Neural crest cell (in vitro differentiated cells): ENCODE measurements around the gene PRELID3B. TPM values are rescaled to one million over a fixed set of nuclear protein-coding genes. Genes with fewer than 3 reads are reported as not detected.
A peak's percentile ranks its signal among the peaks of the same experiment; 100 is the strongest.

ENCODE experiments used
- DNase-seq: peaks from one replicate; pipeline ENCODE4 v3.0.0; 2021; ENCODE audit warnings: low read depth, mixed read lengths, low spot score
- H3K27ac Mint-ChIP-seq: one replicate; pipeline ENCODE4 v1.8.0; 2021; ENCODE audit warnings: mild to moderate bottlenecking, mixed read lengths; ENCODE audit not compliant: unreplicated experiment
- H3K27me3 Mint-ChIP-seq: 2 replicates; pipeline ENCODE4 v1.8.0; 2021; ENCODE audit warnings: low read depth, mild to moderate bottlenecking, mixed read lengths
- H3K36me3 Mint-ChIP-seq: 2 replicates; pipeline ENCODE4 v1.8.0; 2021; ENCODE audit warnings: low read depth, mild to moderate bottlenecking, mixed read lengths
- H3K4me1 Mint-ChIP-seq: 2 replicates; pipeline ENCODE4 v1.8.0; 2021; ENCODE audit warnings: mixed read lengths
- H3K4me3 Mint-ChIP-seq: one replicate; pipeline ENCODE4 v1.8.0; 2021; ENCODE audit warnings: mild to moderate bottlenecking, mixed read lengths
- H3K9me3 Mint-ChIP-seq: 2 replicates; pipeline ENCODE4 v1.8.0; 2021; ENCODE audit warnings: mixed read lengths
- total RNA-seq: library from RNA; stranded (reverse); gene quantifications from 2 replicates; pipeline ENCODE4 v1.2.1, GENCODE V29; 2021
- TF ChIP-seq, protein P1 (sequence below): fragments of 200-600 bp; sonication (generic); conservative IDR thresholded peaks from 2 replicates; pipeline ENCODE4 v1.5.0; 2021; ENCODE audit warnings: antibody characterized with exemption, mild to moderate bottlenecking

The PRELID3B gene
- total RNA-seq, 1 donor from 2014 or later, result 45.3 TPM

DNA sequence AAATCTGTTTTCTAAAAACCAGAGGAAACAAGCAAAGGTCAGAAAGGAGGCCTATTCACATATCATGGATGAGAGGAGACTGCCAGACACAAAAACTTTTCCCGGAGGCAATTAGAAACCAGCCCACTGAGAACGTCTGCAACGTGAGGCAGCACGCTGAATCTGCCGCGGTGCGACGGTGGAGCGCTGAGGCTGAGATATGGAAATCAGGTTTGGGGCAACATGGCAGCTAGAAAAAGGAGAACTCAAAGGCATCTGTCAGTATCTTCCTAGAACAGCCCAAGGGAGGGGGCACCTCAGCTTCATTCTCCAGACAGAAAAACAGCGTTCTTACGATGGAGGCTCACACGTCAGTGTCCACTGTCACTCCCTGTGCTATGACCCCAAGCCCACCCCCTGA is 5.2 kb downstream of the PRELID3B start:
- Mint-ChIP-seq H3K4me1 (peaks cover 41% of the 10 kb centered on the region), H3K9me3 (no peaks in the 10 kb centered on the region), H3K36me3 (peaks cover 17% of the 10 kb centered on the region), H3K27me3 (no peaks in the 10 kb centered on the region), H3K27ac (no peak overlapping the region), H3K4me3 (peak overlapping the region; percentile 32)
- no peak for DNase-seq
- TF ChIP-seq, protein P1, sequence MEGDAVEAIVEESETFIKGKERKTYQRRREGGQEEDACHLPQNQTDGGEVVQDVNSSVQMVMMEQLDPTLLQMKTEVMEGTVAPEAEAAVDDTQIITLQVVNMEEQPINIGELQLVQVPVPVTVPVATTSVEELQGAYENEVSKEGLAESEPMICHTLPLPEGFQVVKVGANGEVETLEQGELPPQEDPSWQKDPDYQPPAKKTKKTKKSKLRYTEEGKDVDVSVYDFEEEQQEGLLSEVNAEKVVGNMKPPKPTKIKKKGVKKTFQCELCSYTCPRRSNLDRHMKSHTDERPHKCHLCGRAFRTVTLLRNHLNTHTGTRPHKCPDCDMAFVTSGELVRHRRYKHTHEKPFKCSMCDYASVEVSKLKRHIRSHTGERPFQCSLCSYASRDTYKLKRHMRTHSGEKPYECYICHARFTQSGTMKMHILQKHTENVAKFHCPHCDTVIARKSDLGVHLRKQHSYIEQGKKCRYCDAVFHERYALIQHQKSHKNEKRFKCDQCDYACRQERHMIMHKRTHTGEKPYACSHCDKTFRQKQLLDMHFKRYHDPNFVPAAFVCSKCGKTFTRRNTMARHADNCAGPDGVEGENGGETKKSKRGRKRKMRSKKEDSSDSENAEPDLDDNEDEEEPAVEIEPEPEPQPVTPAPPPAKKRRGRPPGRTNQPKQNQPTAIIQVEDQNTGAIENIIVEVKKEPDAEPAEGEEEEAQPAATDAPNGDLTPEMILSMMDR, result no peak

DNA sequence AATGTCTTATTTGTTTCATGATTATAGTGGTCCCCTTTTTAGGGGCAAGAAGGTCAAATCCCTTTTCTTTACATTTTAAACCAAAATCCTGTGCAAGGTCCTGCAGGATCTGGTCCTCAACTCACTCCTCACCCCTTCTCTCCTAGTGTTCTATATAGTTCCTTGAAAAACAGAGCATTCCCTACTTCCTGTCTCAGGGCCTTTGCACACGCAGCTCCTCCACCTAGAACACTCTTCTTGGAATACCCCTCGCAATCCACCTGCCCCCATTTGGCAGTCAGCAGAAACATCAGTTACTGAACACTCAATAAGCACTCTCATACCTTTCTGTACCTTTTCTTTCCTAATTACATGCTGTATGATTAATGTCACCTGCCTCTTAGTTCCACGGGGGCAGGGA is 7.2 kb downstream of the PRELID3B start:
- Mint-ChIP-seq H3K36me3 (peaks cover 9% of the 10 kb centered on the region), H3K4me1 (peaks cover 42% of the 10 kb centered on the region), H3K4me3 (peak overlapping the region; percentile 22), H3K27me3 (no peaks in the 10 kb centered on the region), H3K9me3 (no peaks in the 10 kb centered on the region), H3K27ac (no peak overlapping the region)
- TF ChIP-seq, protein P1, result no peak
- DNase-seq, result no peak

DNA sequence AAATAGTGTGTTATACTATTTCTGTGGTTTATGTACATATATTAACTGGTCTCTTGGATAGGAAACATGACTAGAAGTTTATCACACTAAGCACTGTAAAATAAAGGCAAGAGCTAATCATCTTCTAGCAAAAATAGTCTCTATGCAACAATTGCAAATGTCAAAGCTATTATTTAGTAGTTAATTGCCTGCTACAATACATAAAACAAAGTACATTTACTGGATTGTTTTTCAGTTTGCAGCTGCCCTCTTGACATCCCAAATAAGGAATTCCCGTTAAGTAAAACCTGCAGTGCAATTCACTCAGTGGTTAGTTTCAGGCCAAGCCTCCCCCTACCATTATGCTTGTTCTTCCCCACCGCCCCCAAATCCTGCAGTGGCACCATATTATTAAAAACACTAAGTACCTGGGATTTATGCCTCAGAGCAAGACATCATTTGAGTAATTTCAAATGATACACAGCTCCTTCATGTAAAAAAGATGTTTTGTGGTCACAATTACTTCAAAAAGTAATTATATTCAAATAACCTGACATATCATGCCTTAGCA is 8.9 kb downstream of the PRELID3B start:
- DNase-seq, result no peak
- peak overlapping the region; percentile 56 for H3K4me3 Mint-ChIP-seq
- TF ChIP-seq, protein P1, result no peak
- H3K4me1 Mint-ChIP-seq, result peaks cover 43% of the 10 kb centered on the region
- H3K27me3 Mint-ChIP-seq, result no peaks in the 10 kb centered on the region
- peaks cover 10% of the 10 kb centered on the region for H3K36me3 Mint-ChIP-seq
- H3K27ac Mint-ChIP-seq, result no peak overlapping the region
- H3K9me3 Mint-ChIP-seq, result no peaks in the 10 kb centered on the region

DNA sequence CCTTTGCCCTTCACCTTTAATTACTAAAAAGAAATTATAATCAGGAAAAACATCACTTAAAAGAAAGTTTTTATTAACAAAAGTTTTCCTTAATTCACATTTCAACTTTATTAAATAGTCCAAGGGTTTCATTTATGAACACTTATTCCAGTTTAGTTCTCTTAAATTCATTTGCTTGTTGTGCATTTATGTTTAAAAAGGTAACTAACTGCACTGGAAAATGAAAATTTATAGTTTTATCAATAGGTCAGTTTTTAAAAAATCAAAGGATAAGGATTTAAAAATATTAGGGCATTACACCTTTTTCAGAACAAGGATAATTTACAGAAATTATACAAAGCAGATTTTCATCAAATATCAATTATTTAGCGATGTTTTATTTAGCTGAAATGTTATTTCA is 9.5 kb downstream of the PRELID3B start:
- no peak overlapping the region for H3K27ac Mint-ChIP-seq
- TF ChIP-seq, protein P1, result no peak
- peaks cover 47% of the 10 kb centered on the region for H3K4me1 Mint-ChIP-seq
- H3K36me3 Mint-ChIP-seq, result peaks cover 12% of the 10 kb centered on the region
- H3K27me3 Mint-ChIP-seq, result no peaks in the 10 kb centered on the region
- no peaks in the 10 kb centered on the region for H3K9me3 Mint-ChIP-seq
- DNase-seq, result no peak
- peak overlapping the region; percentile 93 for H3K4me3 Mint-ChIP-seq

DNA sequence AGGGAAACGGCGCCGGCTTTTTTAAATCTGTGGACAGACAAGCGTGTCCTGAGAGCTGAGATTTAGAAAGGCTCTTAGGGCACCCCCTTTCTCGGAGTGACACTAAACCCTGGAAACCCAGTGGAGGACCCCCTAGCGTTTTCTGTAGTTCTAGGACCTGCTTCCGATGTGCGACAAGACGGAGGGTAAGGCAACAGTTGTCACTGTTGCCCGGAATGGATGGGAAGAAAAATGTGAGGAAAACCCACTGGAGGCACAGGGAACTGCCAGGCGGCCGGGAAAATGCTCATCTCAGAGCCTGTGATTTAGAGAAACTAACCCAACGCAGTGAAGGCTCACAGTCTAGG is 9.9 kb downstream of the PRELID3B start:
- Mint-ChIP-seq H3K4me1 (peaks cover 51% of the 10 kb centered on the region), H3K27ac (peak overlapping the region; percentile 60), H3K27me3 (no peaks in the 10 kb centered on the region), H3K36me3 (peaks cover 12% of the 10 kb centered on the region), H3K9me3 (no peaks in the 10 kb centered on the region), H3K4me3 (peak overlapping the region; percentile 93)
- TF ChIP-seq, protein P1, result peak; percentile 56
- DNase-seq, result no peak
